Lung (tissue), 13 donors: ENCODE results near the gene UQCRQ. TPM values are rescaled to one million over a fixed set of nuclear protein-coding genes. Genes with fewer than 3 reads are reported as not detected.

Source experiments
- ATAC-seq: fragments of 200-7000 bp; cut with Tn5 transposase; one replicate; pipeline ENCODE4 v1.9.1; 2020; ENCODE audit warnings: moderate number of reproducible peaks; ENCODE audit not compliant: insufficient read depth, low FRiP score
- DNase-seq, 3 donors: peaks; one replicate each; pipeline ENCODE4 v3.0.0-alpha.2; 2013 to 2017
- H3K27ac ChIP-seq, 2 donors: one replicate each; pipeline ENCODE4 v1.5.1; 2013; ENCODE audit warnings: mild to moderate bottlenecking in 2 of 2, moderate library complexity in 2 of 2, control low read depth in 1 of 2, inconsistent platforms in 1 of 2, low read depth in 1 of 2, low read length in 1 of 2
- H3K27me3 ChIP-seq, 3 donors: one replicate each; pipeline ENCODE4 v1.5.1; 2013; ENCODE audit warnings: low read length in 2 of 3; ENCODE audit not compliant: control insufficient read depth in 3 of 3, insufficient read depth in 3 of 3
- H3K36me3 ChIP-seq, 4 donors: one replicate each; pipeline ENCODE4 v1.5.1; 2013; ENCODE audit warnings: low read length in 4 of 4, mild to moderate bottlenecking in 1 of 4, moderate library complexity in 1 of 4; ENCODE audit not compliant: control insufficient read depth in 4 of 4, insufficient read depth in 4 of 4
- H3K4me1 ChIP-seq, 5 donors: one replicate each; pipeline ENCODE4 v1.5.1; 2013; ENCODE audit warnings: low read length in 5 of 5, mild to moderate bottlenecking in 2 of 5, moderate library complexity in 1 of 5; ENCODE audit not compliant: control insufficient read depth in 5 of 5, insufficient read depth in 5 of 5
- H3K4me3 ChIP-seq: one replicate; pipeline ENCODE4 v1.5.1; 2013; ENCODE audit warnings: mild to moderate bottlenecking, control low read depth, moderate library complexity
- H3K9ac ChIP-seq, 2 donors: one replicate each; pipeline ENCODE4 v1.5.1; 2013; ENCODE audit warnings: low read length in 2 of 2, control low read depth in 1 of 2; ENCODE audit not compliant: insufficient read depth in 1 of 2
- H3K9me3 ChIP-seq, 4 donors: one replicate each; pipeline ENCODE4 v1.5.1; 2013; ENCODE audit warnings: low read length in 3 of 4, mild to moderate bottlenecking in 1 of 4, moderate library complexity in 1 of 4; ENCODE audit not compliant: control insufficient read depth in 4 of 4, insufficient read depth in 3 of 4
- WGBS, 2 donors: extraction: QIAGEN DNeasy Blood & Tissue Kit; methylation state at CpG; one replicate each; pipeline ENCODE4 v1.1.7; 2013; 5-methylcytosine and 5-hydroxymethylcytosine counted together
- polyA plus RNA-seq, 2 donors: library from polyadenylated mRNA; stranded (reverse); fragments of 200-250 nt; gene quantifications; one replicate each; pipeline ENCODE4 v1.2.1, GENCODE V29; 2013
- small RNA-seq: library from RNA; depleted of rRNA; stranded (forward); fragments of <200 nt; gene quantifications from one replicate; pipeline ENCODE3, GENCODE V24; 2014; ENCODE audit warnings: low replicate concordance
- total RNA-seq, 2 donors: library from RNA; depleted of rRNA in 1 of 2; stranded (reverse); fragments of >200 nt in 1 of 2; gene quantifications; one replicate each; pipeline ENCODE4 v1.2.1, GENCODE V29; 2014 to 2021
- TF ChIP-seq, protein P1 (sequence below): IDR thresholded peaks from 2 replicates; pipeline ENCODE4 v1.5.1; 2012; ENCODE audit warnings: mild to moderate bottlenecking; ENCODE audit errors: control extremely low read depth, extremely low read depth
- donor health status: control.
- donor health status: control.
- donor health status: Bipolar disorder and iron deficiency.
- donor health status: healthy.
- donor health status: DM: yes; HTN: yes; CAD: no.

Gene UQCRQ
- total and polyA plus RNA-seq, 4 donors, result 99.0 to 528 (median 296) TPM

DNA sequence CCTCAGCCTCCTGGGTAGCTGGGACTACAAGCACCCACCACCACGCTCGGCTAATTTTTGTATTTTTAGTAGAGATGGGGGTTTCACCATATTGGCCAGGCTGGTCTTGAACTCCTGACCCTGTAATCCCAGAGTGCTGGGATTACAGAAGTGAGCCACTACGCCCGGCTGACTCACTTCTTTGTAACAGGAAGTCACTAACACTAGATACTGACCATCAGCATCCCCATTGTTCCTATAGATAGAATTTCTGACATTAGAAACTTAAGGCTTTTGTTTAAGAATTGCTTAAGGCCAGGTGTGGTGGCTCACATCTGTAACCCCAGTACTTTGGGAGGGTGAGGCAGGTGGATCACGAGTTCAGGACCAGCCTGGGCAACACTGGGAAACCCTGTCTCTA lies 49.2 kb downstream of the UQCRQ start:
- Histone ChIP-seq H3K27ac (no peak overlapping the region), H3K27me3 (no peaks in the 10 kb centered on the region), H3K36me3 (peaks cover 4 to 18% (median 6%) of the 10 kb centered on the region in 4 donors), H3K4me3 (no peak overlapping the region), H3K9ac (no peak overlapping the region), H3K4me1 (no peaks in the 10 kb centered on the region), H3K9me3 (no peaks in the 10 kb centered on the region)
- ATAC-seq (no peak), DNase-seq (no peak)
- TF ChIP-seq, protein P1, sequence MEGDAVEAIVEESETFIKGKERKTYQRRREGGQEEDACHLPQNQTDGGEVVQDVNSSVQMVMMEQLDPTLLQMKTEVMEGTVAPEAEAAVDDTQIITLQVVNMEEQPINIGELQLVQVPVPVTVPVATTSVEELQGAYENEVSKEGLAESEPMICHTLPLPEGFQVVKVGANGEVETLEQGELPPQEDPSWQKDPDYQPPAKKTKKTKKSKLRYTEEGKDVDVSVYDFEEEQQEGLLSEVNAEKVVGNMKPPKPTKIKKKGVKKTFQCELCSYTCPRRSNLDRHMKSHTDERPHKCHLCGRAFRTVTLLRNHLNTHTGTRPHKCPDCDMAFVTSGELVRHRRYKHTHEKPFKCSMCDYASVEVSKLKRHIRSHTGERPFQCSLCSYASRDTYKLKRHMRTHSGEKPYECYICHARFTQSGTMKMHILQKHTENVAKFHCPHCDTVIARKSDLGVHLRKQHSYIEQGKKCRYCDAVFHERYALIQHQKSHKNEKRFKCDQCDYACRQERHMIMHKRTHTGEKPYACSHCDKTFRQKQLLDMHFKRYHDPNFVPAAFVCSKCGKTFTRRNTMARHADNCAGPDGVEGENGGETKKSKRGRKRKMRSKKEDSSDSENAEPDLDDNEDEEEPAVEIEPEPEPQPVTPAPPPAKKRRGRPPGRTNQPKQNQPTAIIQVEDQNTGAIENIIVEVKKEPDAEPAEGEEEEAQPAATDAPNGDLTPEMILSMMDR, result no peak
- WGBS, 2 donors, result 77 to 79% methylated on average over 5 of the region's 5 CpGs

- WGBS, 2 donors, result 95 to 96% methylated on average over 3 of the region's 3 CpGs
- H3K4me1 ChIP-seq, result no peaks in the 10 kb centered on the region
- DNase-seq (no peak), ATAC-seq (no peak)
- no peaks in the 10 kb centered on the region for H3K9me3 ChIP-seq
- H3K27me3 ChIP-seq, result no peaks in the 10 kb centered on the region
- peaks cover 4 to 18% (median 5%) of the 10 kb centered on the region in 4 donors for H3K36me3 ChIP-seq
- H3K4me3 ChIP-seq, result no peak overlapping the region
- no peak overlapping the region for H3K27ac ChIP-seq
- no peak overlapping the region for H3K9ac ChIP-seq
- TF ChIP-seq, protein P1, result no peak
Observed at GRCh38 chr5:132916086-132916485, 49.6 kb downstream of the UQCRQ start.

Small RNAs within 50 kb of the gene (small RNA-seq; reads per million reads assigned to genes)
- gene RNA5SP192, result not detected

Other genes with a start within 250 kb of the UQCRQ start
- gene IL13, start 208.5 kb upstream of the UQCRQ start, total RNA-seq, result not detected
- gene IL13, start 208.5 kb upstream of the UQCRQ start, polyA plus RNA-seq, result under 1 TPM in 1 of 2 donors, not detected in 1; 0.14 TPM
- gene IL4, start 192.7 kb upstream of the UQCRQ start, total RNA-seq, result not detected
- gene IL4, start 192.7 kb upstream of the UQCRQ start, polyA plus RNA-seq, result not detected
- 10 to 100 TPM; 13.1 to 16.5 TPM for gene KIF3A, start 129.1 kb upstream of the UQCRQ start, total RNA-seq
- gene KIF3A, start 129.1 kb upstream of the UQCRQ start, polyA plus RNA-seq, result 1 to 10 TPM; 3.1 to 5.2 TPM
- gene CCNI2, start 119.2 kb upstream of the UQCRQ start, total RNA-seq, result under 1 TPM; 0.74 to 0.88 TPM
- gene CCNI2, start 119.2 kb upstream of the UQCRQ start, polyA plus RNA-seq, result under 1 TPM; 0.55 to 0.61 TPM
- 10 to 100 TPM; 27.5 to 37.8 TPM for gene SEPTIN8, start 89.4 kb upstream of the UQCRQ start, total RNA-seq
- gene SEPTIN8, start 89.4 kb upstream of the UQCRQ start, polyA plus RNA-seq, result 10 to 100 TPM; 12.4 to 16.5 TPM
- gene SOWAHA, start 53.3 kb upstream of the UQCRQ start, total RNA-seq, result under 1 TPM; 0.14 to 0.98 TPM
- under 1 TPM; 0.06 to 0.10 TPM for gene SOWAHA, start 53.3 kb upstream of the UQCRQ start, polyA plus RNA-seq
- gene SHROOM1, start 36.0 kb upstream of the UQCRQ start, total RNA-seq, result 10 to 100 TPM in 1 of 2 donors, 1 to 10 TPM in 1; 7.0 to 21.9 TPM
- 10 to 100 TPM in 1 of 2 donors, 1 to 10 TPM in 1; 7.9 to 15.0 TPM for gene SHROOM1, start 36.0 kb upstream of the UQCRQ start, polyA plus RNA-seq
- gene GDF9, start 173 bp upstream of the UQCRQ start, total RNA-seq, result under 1 TPM; 0.25 to 0.37 TPM
- gene GDF9, start 173 bp upstream of the UQCRQ start, polyA plus RNA-seq, result under 1 TPM; 0.14 to 0.28 TPM
- gene LEAP2, start 7.0 kb downstream of the UQCRQ start, total RNA-seq, result 1 to 10 TPM in 1 of 2 donors, under 1 TPM in 1; 0.98 to 3.1 TPM
- 1 to 10 TPM in 1 of 2 donors, under 1 TPM in 1; 0.50 to 1.6 TPM for gene LEAP2, start 7.0 kb downstream of the UQCRQ start, polyA plus RNA-seq
- gene AFF4, start 97.0 kb downstream of the UQCRQ start, total RNA-seq, result 100 to 1,000 TPM in 1 of 2 donors, 10 to 100 TPM in 1; 66.5 to 103 TPM
- 10 to 100 TPM in 1 of 2 donors, 1 to 10 TPM in 1; 8.9 to 17.4 TPM for gene AFF4, start 97.0 kb downstream of the UQCRQ start, polyA plus RNA-seq
- 10 to 100 TPM; 15.3 to 23.7 TPM for gene ZCCHC10, start 159.9 kb downstream of the UQCRQ start, total RNA-seq
- gene ZCCHC10, start 159.9 kb downstream of the UQCRQ start, polyA plus RNA-seq, result 10 to 100 TPM; 26.0 to 31.3 TPM
- 10 to 100 TPM; 59.8 to 65.3 TPM for gene HSPA4, start 185.4 kb downstream of the UQCRQ start, total RNA-seq
- gene HSPA4, start 185.4 kb downstream of the UQCRQ start, polyA plus RNA-seq, result 100 to 1,000 TPM in 1 of 2 donors, 10 to 100 TPM in 1; 33.0 to 102 TPM